HepG2 (cell line): ENCODE measurements around the gene TMC4. TPM values are rescaled to one million over a fixed set of nuclear protein-coding genes. Genes with fewer than 3 reads are reported as not detected.

Source experiments
- AKAP8 ChIP-seq: sonication (generic); formaldehyde crosslinking; IDR thresholded peaks from 2 replicates; pipeline ENCODE4 v1.5.1; 2020; ENCODE audit warnings: mild to moderate bottlenecking, missing genetic modification reagents
- PAWR ChIP-seq: sonication (generic); formaldehyde crosslinking; IDR thresholded peaks from 2 replicates; pipeline ENCODE4 v1.4.0; 2020; ENCODE audit warnings: missing genetic modification reagents, mild to moderate bottlenecking, borderline replicate concordance
- POLR2A ChIP-seq, 2 experiments: IDR thresholded peaks; 2 replicates each; pipeline ENCODE4 v1.6.1; 2011; ENCODE audit warnings: low read depth in 2 of 2, low read length in 2 of 2, mild to moderate bottlenecking in 1 of 2, moderate library complexity in 1 of 2; ENCODE audit not compliant: insufficient read depth in 1 of 2
- PRMT3 ChIP-seq: sonication (generic); formaldehyde crosslinking; IDR thresholded peaks from 2 replicates; pipeline ENCODE4 v1.8.1; 2022; ENCODE audit warnings: low read depth, mild to moderate bottlenecking, moderate library complexity, missing genetic modification reagents, borderline replicate concordance
- ZBTB10 ChIP-seq: sonication (generic); formaldehyde crosslinking; IDR thresholded peaks from 2 replicates; pipeline ENCODE4 v1.4.0; 2020; ENCODE audit warnings: missing genetic modification reagents, borderline replicate concordance
- ZNF337 ChIP-seq: sonication (generic); formaldehyde crosslinking; IDR thresholded peaks from 2 replicates; pipeline ENCODE4 v1.5.1; 2020; ENCODE audit warnings: missing genetic modification reagents, low read depth, mild to moderate bottlenecking, borderline replicate concordance
- polyA plus RNA-seq, 8 experiments: library from polyadenylated mRNA; depleted of rRNA in 3 of 8; stranded (reverse) in 7 of 8; unstranded in 1 of 8; fragments of >200 nt; fragmentation: Illumina TruSeq in 4 of 8; extraction: Trizol in 4 of 8; gene quantifications; 2 replicates each; pipeline versions ENCODE4 v1.2.1 to v1.2.3, GENCODE V29; 2011 to 2016; ENCODE audit warnings: low read depth in 4 of 8, missing spikeins in 1 of 8, mixed read lengths in 1 of 8; ENCODE audit not compliant: insufficient read depth in 1 of 8
- total RNA-seq, 5 experiments: library from RNA; depleted of rRNA; stranded (reverse); fragments of >200 nt; fragmentation: Illumina TruSeq; extraction: Trizol; gene quantifications; 2 replicates each; pipeline ENCODE4 v1.2.3, GENCODE V29; 2016; ENCODE audit warnings: low read depth in 1 of 5
- TF ChIP-seq, protein P1 (sequence below): sonication (generic); formaldehyde crosslinking; IDR thresholded peaks from 2 replicates; pipeline ENCODE4 v1.4.0; 2020; ENCODE audit warnings: missing genetic modification reagents

The TMC4 gene
- total and polyA plus RNA-seq, 2 of the 13 experiments (the other 11 are each of a cell fraction or from before 2014, with no cell fraction given): 0.13 to 0.24 TPM

DNA sequence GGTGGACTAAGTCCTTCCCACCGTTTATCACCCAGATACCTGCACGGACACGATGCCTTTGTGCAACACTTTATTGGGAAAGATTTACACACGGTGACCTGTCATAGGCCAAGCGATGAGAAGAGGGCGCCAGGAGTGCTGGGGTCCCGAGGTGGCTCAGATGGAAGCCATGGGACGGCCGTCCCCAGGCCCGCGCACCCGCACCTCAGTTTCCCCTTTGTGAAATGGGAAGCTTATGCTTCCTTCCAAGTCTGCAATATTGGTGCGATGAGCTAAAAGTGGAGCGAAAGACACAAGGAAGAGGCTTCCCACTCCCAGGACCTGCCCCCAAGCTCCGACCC, 369 bp upstream of the TMC4 start (continued):
- TF ChIP-seq PRMT3 (CRISPR knock-in tag): no peak
- no peak for TF ChIP-seq ZNF337 (CRISPR knock-in tag)
- TF ChIP-seq ZBTB10: no peak
- peak in 1 of 2 experiments; percentile 23; a peak in 1 of 4 replicates for TF ChIP-seq POLR2A (IDR thresholded peaks at IDR 0.05; ENCODE audit: insufficient read depth in 1 of 2, low read depth in 2 of 2, low read length in 2 of 2)
- TF ChIP-seq AKAP8 (CRISPR knock-in tag): peak; percentile 68; the same call in 1 of the 2 replicates
- TF ChIP-seq PAWR (CRISPR knock-in tag): no peak
- TF ChIP-seq, protein P1, sequence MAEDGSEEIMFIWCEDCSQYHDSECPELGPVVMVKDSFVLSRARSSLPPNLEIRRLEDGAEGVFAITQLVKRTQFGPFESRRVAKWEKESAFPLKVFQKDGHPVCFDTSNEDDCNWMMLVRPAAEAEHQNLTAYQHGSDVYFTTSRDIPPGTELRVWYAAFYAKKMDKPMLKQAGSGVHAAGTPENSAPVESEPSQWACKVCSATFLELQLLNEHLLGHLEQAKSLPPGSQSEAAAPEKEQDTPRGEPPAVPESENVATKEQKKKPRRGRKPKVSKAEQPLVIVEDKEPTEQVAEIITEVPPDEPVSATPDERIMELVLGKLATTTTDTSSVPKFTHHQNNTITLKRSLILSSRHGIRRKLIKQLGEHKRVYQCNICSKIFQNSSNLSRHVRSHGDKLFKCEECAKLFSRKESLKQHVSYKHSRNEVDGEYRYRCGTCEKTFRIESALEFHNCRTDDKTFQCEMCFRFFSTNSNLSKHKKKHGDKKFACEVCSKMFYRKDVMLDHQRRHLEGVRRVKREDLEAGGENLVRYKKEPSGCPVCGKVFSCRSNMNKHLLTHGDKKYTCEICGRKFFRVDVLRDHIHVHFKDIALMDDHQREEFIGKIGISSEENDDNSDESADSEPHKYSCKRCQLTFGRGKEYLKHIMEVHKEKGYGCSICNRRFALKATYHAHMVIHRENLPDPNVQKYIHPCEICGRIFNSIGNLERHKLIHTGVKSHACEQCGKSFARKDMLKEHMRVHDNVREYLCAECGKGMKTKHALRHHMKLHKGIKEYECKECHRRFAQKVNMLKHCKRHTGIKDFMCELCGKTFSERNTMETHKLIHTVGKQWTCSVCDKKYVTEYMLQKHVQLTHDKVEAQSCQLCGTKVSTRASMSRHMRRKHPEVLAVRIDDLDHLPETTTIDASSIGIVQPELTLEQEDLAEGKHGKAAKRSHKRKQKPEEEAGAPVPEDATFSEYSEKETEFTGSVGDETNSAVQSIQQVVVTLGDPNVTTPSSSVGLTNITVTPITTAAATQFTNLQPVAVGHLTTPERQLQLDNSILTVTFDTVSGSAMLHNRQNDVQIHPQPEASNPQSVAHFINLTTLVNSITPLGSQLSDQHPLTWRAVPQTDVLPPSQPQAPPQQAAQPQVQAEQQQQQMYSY (CRISPR knock-in tag): no peak
